Mesothelial cell of epicardium (in vitro differentiated cells): ENCODE measurements around the gene L1CAM. TPM values are rescaled to one million over a fixed set of nuclear protein-coding genes. Genes with fewer than 3 reads are reported as not detected.

Source experiments
- DNase-seq, 2 experiments: peaks; one replicate each; pipeline ENCODE4 v3.0.0; 2021; ENCODE audit warnings: low spot score in 2 of 2; ENCODE audit not compliant: unreplicated experiment in 2 of 2
- H3K27ac Mint-ChIP-seq: 2 replicates; pipeline ENCODE4 v1.8.0; 2021; ENCODE audit warnings: mixed read lengths
- H3K27me3 Mint-ChIP-seq: 2 replicates; pipeline ENCODE4 v1.8.0; 2021; ENCODE audit warnings: low read depth, mixed read lengths
- H3K36me3 Mint-ChIP-seq: 2 replicates; pipeline ENCODE4 v1.8.0; 2021; ENCODE audit warnings: mixed read lengths
- H3K4me1 Mint-ChIP-seq: 2 replicates; pipeline ENCODE4 v1.8.0; 2021; ENCODE audit warnings: mixed read lengths
- H3K4me3 Mint-ChIP-seq: 2 replicates; pipeline ENCODE4 v1.8.0; 2021; ENCODE audit warnings: mild to moderate bottlenecking, moderate library complexity, mixed read lengths
- H3K9me3 Mint-ChIP-seq: 2 replicates; pipeline ENCODE4 v1.8.0; 2021; ENCODE audit warnings: mixed read lengths
- CTCF ChIP-seq: fragments of 200-600 bp; sonication (generic); IDR thresholded peaks from one replicate; pipeline ENCODE4 v1.5.0; 2021; ENCODE audit warnings: antibody characterized with exemption; ENCODE audit not compliant: unreplicated experiment
- total RNA-seq: library from RNA; stranded (reverse); gene quantifications from 3 replicates; pipeline ENCODE4 v1.2.1, GENCODE V29; 2021

Gene L1CAM
- total RNA-seq, 1 donor from 2014 or later = 2.1 TPM

GRCh38 chrX:153900831-153901752 lies 15.1 kb upstream of the L1CAM start:
- Mint-ChIP-seq H3K4me3 (peak overlapping the region; percentile 8), H3K36me3 (no peaks in the 10 kb centered on the region), H3K4me1 (peaks cover 25% of the 10 kb centered on the region), H3K27ac (peak overlapping the region; percentile 73), H3K27me3 (no peaks in the 10 kb centered on the region), H3K9me3 (peaks cover 22% of the 10 kb centered on the region)
- DNase-seq = peak in 1 of 2 experiments; percentile 24
- no peak for TF ChIP-seq CTCF

- Mint-ChIP-seq H3K4me1 (peaks cover 15% of the 10 kb centered on the region), H3K9me3 (peaks cover 20% of the 10 kb centered on the region), H3K27me3 (no peaks in the 10 kb centered on the region), H3K4me3 (no peak overlapping the region), H3K36me3 (no peaks in the 10 kb centered on the region), H3K27ac (no peak overlapping the region)
- no peak for DNase-seq
- no peak for TF ChIP-seq CTCF
Observed at GRCh38 chrX:153897899-153898298, 11.9 kb upstream of the L1CAM start.

GRCh38 chrX:153889123-153889522 lies 3.1 kb upstream of the L1CAM start:
- Mint-ChIP-seq H3K9me3 (peaks cover 16% of the 10 kb centered on the region), H3K27me3 (peaks cover 45% of the 10 kb centered on the region), H3K4me3 (no peak overlapping the region), H3K27ac (no peak overlapping the region), H3K4me1 (peaks cover 4% of the 10 kb centered on the region), H3K36me3 (no peaks in the 10 kb centered on the region)
- TF ChIP-seq CTCF = no peak
- no peak for DNase-seq

GRCh38 chrX:153888344-153888743 lies 2.4 kb upstream of the L1CAM start:
- peaks cover 4% of the 10 kb centered on the region for H3K4me1 Mint-ChIP-seq
- H3K4me3 Mint-ChIP-seq = no peak overlapping the region
- peaks cover 16% of the 10 kb centered on the region for H3K9me3 Mint-ChIP-seq
- peaks cover 51% of the 10 kb centered on the region for H3K27me3 Mint-ChIP-seq
- TF ChIP-seq CTCF = no peak
- no peaks in the 10 kb centered on the region for H3K36me3 Mint-ChIP-seq
- DNase-seq = no peak
- H3K27ac Mint-ChIP-seq = no peak overlapping the region

- Mint-ChIP-seq H3K27me3 (peaks cover 57% of the 10 kb centered on the region), H3K27ac (no peak overlapping the region), H3K4me3 (no peak overlapping the region), H3K4me1 (peaks cover 4% of the 10 kb centered on the region), H3K9me3 (peaks cover 10% of the 10 kb centered on the region), H3K36me3 (no peaks in the 10 kb centered on the region)
- DNase-seq = no peak
- no peak for TF ChIP-seq CTCF
Observed at GRCh38 chrX:153887385-153887784, 1.4 kb upstream of the L1CAM start.
